K562 (cell line): Measurements from ENCODE around the gene STK11. TPM values are rescaled to one million over a fixed set of nuclear protein-coding genes. Genes with fewer than 3 reads are reported as not detected.

ENCODE experiments used
- CEBPG ChIP-seq, 3 experiments: fragments of 200-800 bp in 1 of 3; sonication (Bioruptor generic) in 1 of 3; sonication (generic) in 1 of 3; formaldehyde crosslinking in 1 of 3; IDR thresholded peaks in 2 of 3; conservative IDR thresholded peaks in 1 of 3; 2 replicates each; pipeline versions ENCODE4 v1.6.1 to v1.8.0; 2016 to 2022; ENCODE audit warnings: missing compliant biosample characterization in 2 of 3, missing genetic modification characterization in 2 of 3, mild to moderate bottlenecking in 1 of 3, missing genetic modification reagents in 1 of 3
- CEBPZ ChIP-seq: fragments of 150-350 bp; IDR thresholded peaks from 2 replicates; pipeline ENCODE4 v1.6.1; 2014; ENCODE audit warnings: low read depth, mild to moderate bottlenecking, low read length, borderline replicate concordance
- DDX20 ChIP-seq: fragments of 450-650 bp; IDR thresholded peaks from 2 replicates; pipeline ENCODE4 v1.6.1; 2016; ENCODE audit warnings: missing genetic modification characterization, low read depth, mild to moderate bottlenecking, missing compliant biosample characterization, moderate library complexity
- EP400 ChIP-seq: fragments of 450-650 bp; IDR thresholded peaks from 2 replicates; pipeline ENCODE4 v1.6.1; 2017; ENCODE audit warnings: antibody characterized with exemption, mild to moderate bottlenecking, moderate library complexity
- FOXK1 ChIP-seq: sonication (generic); formaldehyde crosslinking; IDR thresholded peaks from 2 replicates; pipeline ENCODE4 v1.8.0; 2022; ENCODE audit warnings: missing genetic modification reagents, mild to moderate bottlenecking, borderline replicate concordance
- GABPB1 ChIP-seq: sonication (generic); formaldehyde crosslinking; IDR thresholded peaks from 2 replicates; pipeline ENCODE4 v1.8.0; 2022; ENCODE audit warnings: mild to moderate bottlenecking, missing genetic modification reagents
- LCOR ChIP-seq: sonication (generic); formaldehyde crosslinking; IDR thresholded peaks from 2 replicates; pipeline ENCODE4 v1.8.0; 2022; ENCODE audit warnings: mild to moderate bottlenecking, missing genetic modification reagents
- MED1 ChIP-seq: sonication (generic); formaldehyde crosslinking; IDR thresholded peaks from 2 replicates; pipeline ENCODE4 v1.8.1; 2023; ENCODE audit warnings: missing genetic modification reagents, borderline replicate concordance
- NCOA4 ChIP-seq: fragments of 450-650 bp; IDR thresholded peaks from 2 replicates; pipeline ENCODE4 v1.6.1; 2018; ENCODE audit warnings: mild to moderate bottlenecking; ENCODE audit not compliant: partially characterized antibody
- NELFE ChIP-seq: IDR thresholded peaks from 2 replicates; pipeline ENCODE4 v1.6.1; 2011; ENCODE audit warnings: mild to moderate bottlenecking; ENCODE audit not compliant: insufficient read depth, insufficient read length
- NFXL1 ChIP-seq: fragments of 450-650 bp; formaldehyde crosslinking; IDR thresholded peaks from 2 replicates; pipeline ENCODE4 v1.4.0; 2021; ENCODE audit warnings: mild to moderate bottlenecking
- POLR2B ChIP-seq: fragments of 450-650 bp; IDR thresholded peaks from 2 replicates; pipeline ENCODE4 v1.6.1; 2018; ENCODE audit warnings: low read depth; ENCODE audit not compliant: partially characterized antibody
- PPARD ChIP-seq: fragments of 250-450 bp; sonication (Bioruptor Pico); IDR thresholded peaks from 2 replicates; pipeline ENCODE4 v1.8.0; 2022; ENCODE audit warnings: inconsistent platforms, mild to moderate bottlenecking, moderate library complexity
- RBM15 ChIP-seq: fragments of 200-400 bp; formaldehyde crosslinking; IDR thresholded peaks from 2 replicates; pipeline ENCODE4 v1.6.1; 2018; ENCODE audit warnings: mild to moderate bottlenecking, low read length, moderate library complexity; ENCODE audit not compliant: insufficient read depth
- SNIP1 ChIP-seq: fragments of 450-650 bp; IDR thresholded peaks from 2 replicates; pipeline ENCODE4 v1.7.1; 2017; ENCODE audit warnings: low read depth, mild to moderate bottlenecking
- ZNF384 ChIP-seq: IDR thresholded peaks from 2 replicates; pipeline ENCODE4 v1.6.1; 2012; ENCODE audit warnings: low read depth, low read length, improper control_type of control experiment
- ZNF644 ChIP-seq: fragments of 200-800 bp; sonication (Bioruptor generic); IDR thresholded peaks from 2 replicates; pipeline ENCODE4 v1.6.1; 2016; ENCODE audit warnings: low read depth, missing genetic modification characterization, missing compliant biosample characterization
- ZNF778 ChIP-seq: fragments of 450-650 bp; formaldehyde crosslinking; IDR thresholded peaks from 2 replicates; pipeline ENCODE4 v1.4.0; 2020; ENCODE audit warnings: mild to moderate bottlenecking, moderate library complexity
- polyA plus RNA-seq, 8 experiments: library from polyadenylated mRNA; depleted of rRNA in 4 of 8; stranded (reverse) in 5 of 8; unstranded in 3 of 8; fragments of >200 nt; fragmentation: Nextera tagmentation in 2 of 8; fragmentation: Illumina TruSeq in 1 of 8; extraction: Ambion mirVana in 2 of 8; extraction: Trizol in 1 of 8; gene quantifications; 2 replicates each; pipeline versions ENCODE4 v1.2.1 to v1.2.3, GENCODE V29; 2011 to 2014; ENCODE audit warnings: inconsistent platforms in 1 of 8, missing spikeins in 1 of 8
- total RNA-seq, 7 experiments: library from RNA; depleted of rRNA in 6 of 7; stranded (reverse); fragments of >200 nt in 6 of 7; fragmentation: Illumina TruSeq in 2 of 7; extraction: Trizol in 2 of 7; gene quantifications; 2 replicates each; pipeline versions ENCODE4 v1.2.1 to v1.2.3, GENCODE V29; 2011 to 2021; ENCODE audit warnings: low replicate concordance in 1 of 7
- TF ChIP-seq, protein P1 (sequence below): IDR thresholded peaks from 2 replicates; pipeline ENCODE4 v1.6.1; 2011; ENCODE audit warnings: borderline replicate concordance, low read depth, mild to moderate bottlenecking, moderate library complexity, low read length; ENCODE audit not compliant: insufficient read depth, poor library complexity, severe bottlenecking
- TF ChIP-seq, protein P2 (sequence below): fragments of 450-650 bp; formaldehyde crosslinking; IDR thresholded peaks from 2 replicates; pipeline ENCODE4 v1.4.0; 2020; ENCODE audit warnings: mild to moderate bottlenecking, moderate library complexity

The STK11 gene
- total and polyA plus RNA-seq, 9 of the 15 experiments (the other 6 are each of a cell fraction or from before 2014, with no cell fraction given): 0.15 to 96.5 (median 31.7) TPM

DNA sequence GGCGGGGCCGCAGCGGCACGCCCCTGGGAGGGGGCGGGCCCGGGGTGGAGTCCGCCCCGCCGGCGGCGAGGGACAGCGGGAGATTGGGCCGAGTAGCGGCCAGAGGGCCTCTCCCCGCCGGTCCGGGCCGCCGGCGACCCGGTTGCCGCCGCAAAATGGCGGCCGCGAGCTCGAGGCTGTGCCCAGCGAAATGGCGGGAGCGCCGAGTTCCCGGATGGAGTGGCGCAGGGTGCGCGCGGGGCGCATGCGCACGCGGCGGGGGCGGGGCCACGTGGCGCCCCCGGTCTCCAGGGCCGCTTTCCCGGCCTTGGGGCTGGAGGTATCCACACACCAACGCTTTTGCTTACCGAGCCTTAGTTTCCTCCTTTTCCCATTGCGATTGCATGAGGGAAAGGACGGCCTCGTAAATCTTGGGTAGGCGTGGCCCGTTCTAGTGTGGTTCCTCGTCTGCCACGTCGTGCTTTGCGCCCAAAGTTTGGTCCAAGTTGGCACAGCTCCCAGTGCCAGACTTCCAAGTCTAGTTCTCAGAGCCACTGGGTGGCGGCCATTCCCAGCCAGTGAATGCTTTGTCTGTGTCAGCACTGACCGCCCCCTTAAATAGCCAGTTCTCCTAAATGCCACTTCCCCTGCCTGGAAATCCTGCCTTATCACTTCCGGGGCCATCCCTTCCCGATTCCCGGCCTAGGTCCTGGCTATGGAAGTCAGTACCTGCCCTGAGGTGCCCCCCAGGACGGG, 64.1 kb downstream of the STK11 start (continued):
- 0 out of 2 replicates have a peak, but pooled peaks have one; percentile 25 for TF ChIP-seq CEBPZ
- TF ChIP-seq SNIP1: no peak
- TF ChIP-seq ZNF644 (tag): no peak
- TF ChIP-seq FOXK1 (CRISPR knock-in tag): no peak
- TF ChIP-seq NCOA4: no peak
- TF ChIP-seq, protein P1, sequence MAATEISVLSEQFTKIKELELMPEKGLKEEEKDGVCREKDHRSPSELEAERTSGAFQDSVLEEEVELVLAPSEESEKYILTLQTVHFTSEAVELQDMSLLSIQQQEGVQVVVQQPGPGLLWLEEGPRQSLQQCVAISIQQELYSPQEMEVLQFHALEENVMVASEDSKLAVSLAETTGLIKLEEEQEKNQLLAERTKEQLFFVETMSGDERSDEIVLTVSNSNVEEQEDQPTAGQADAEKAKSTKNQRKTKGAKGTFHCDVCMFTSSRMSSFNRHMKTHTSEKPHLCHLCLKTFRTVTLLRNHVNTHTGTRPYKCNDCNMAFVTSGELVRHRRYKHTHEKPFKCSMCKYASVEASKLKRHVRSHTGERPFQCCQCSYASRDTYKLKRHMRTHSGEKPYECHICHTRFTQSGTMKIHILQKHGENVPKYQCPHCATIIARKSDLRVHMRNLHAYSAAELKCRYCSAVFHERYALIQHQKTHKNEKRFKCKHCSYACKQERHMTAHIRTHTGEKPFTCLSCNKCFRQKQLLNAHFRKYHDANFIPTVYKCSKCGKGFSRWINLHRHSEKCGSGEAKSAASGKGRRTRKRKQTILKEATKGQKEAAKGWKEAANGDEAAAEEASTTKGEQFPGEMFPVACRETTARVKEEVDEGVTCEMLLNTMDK: no peak
- TF ChIP-seq RBM15: no peak
- no peak for TF ChIP-seq DDX20 (tag)
- TF ChIP-seq, protein P2, sequence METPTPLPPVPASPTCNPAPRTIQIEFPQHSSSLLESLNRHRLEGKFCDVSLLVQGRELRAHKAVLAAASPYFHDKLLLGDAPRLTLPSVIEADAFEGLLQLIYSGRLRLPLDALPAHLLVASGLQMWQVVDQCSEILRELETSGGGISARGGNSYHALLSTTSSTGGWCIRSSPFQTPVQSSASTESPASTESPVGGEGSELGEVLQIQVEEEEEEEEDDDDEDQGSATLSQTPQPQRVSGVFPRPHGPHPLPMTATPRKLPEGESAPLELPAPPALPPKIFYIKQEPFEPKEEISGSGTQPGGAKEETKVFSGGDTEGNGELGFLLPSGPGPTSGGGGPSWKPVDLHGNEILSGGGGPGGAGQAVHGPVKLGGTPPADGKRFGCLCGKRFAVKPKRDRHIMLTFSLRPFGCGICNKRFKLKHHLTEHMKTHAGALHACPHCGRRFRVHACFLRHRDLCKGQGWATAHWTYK: peak; percentile 94
- no peak for TF ChIP-seq MED1 (CRISPR knock-in tag)
- TF ChIP-seq POLR2B: peak; percentile 64
- 0 out of 2 replicates have a peak, but pooled peaks have one; percentile 33 for TF ChIP-seq CEBPG (CRISPR knock-in tag; IDR thresholded peaks at IDR 0.05)
- no peak for TF ChIP-seq CEBPG (tag; conservative IDR thresholded peaks at IDR 0.05 in 1 of 2, IDR thresholded peaks at IDR 0.05 in 1 of 2)
- TF ChIP-seq PPARD (CRISPR knock-in tag): no peak
- no peak for TF ChIP-seq NELFE
- peak; percentile 51; the same call in 1 of the 2 replicates for TF ChIP-seq GABPB1
- no peak; the same call in 1 of the 2 replicates for TF ChIP-seq ZNF384
- TF ChIP-seq NFXL1 (CRISPR knock-in tag): 0 out of 2 replicates have a peak, but pooled peaks have one; percentile 24
- TF ChIP-seq ZNF778 (CRISPR knock-in tag): no peak
- no peak for TF ChIP-seq LCOR (CRISPR knock-in tag)
- TF ChIP-seq EP400: peak; percentile 80; the same call in 1 of the 2 replicates
